HepG2 (cell line): ENCODE measurements around the gene CUL9. TPM values are rescaled to one million over a fixed set of nuclear protein-coding genes. Genes with fewer than 3 reads are reported as not detected.
A peak's percentile ranks its signal among the peaks of the same experiment; 100 is the strongest.

Experiments
- ARID4A ChIP-seq: sonication (generic); formaldehyde crosslinking; IDR thresholded peaks from 2 replicates; pipeline ENCODE4 v1.5.0; 2020; ENCODE audit warnings: mild to moderate bottlenecking, missing genetic modification reagents, borderline replicate concordance
- CERS6 ChIP-seq: sonication (generic); formaldehyde crosslinking; IDR thresholded peaks from 2 replicates; pipeline ENCODE4 v1.5.0; 2020; ENCODE audit warnings: missing genetic modification reagents
- CHD2 ChIP-seq: IDR thresholded peaks from 2 replicates; pipeline ENCODE4 v1.6.1; 2011; ENCODE audit warnings: low read depth, low read length, improper control_type of control experiment
- GATAD1 ChIP-seq: IDR thresholded peaks from 2 replicates; pipeline ENCODE4 v1.6.1; 2016; ENCODE audit warnings: missing genetic modification reagents, missing compliant biosample characterization
- MAFK ChIP-seq, 2 experiments: IDR thresholded peaks in 1 of 2; conservative IDR thresholded peaks in 1 of 2; 2 replicates each; pipeline ENCODE4 v1.6.1; 2011; ENCODE audit warnings: improper control_type of control experiment in 2 of 2, low read length in 2 of 2
- MIXL1 ChIP-seq: IDR thresholded peaks from 2 replicates; pipeline ENCODE4 v1.6.1; 2016
- PHF21A ChIP-seq: sonication (generic); formaldehyde crosslinking; IDR thresholded peaks from 2 replicates; pipeline ENCODE4 v1.5.0; 2020; ENCODE audit warnings: mild to moderate bottlenecking, missing genetic modification reagents
- SAFB2 ChIP-seq: sonication (generic); formaldehyde crosslinking; IDR thresholded peaks from 2 replicates; pipeline ENCODE4 v1.5.1; 2020; ENCODE audit warnings: missing genetic modification reagents, low read depth, mild to moderate bottlenecking, borderline replicate concordance
- SIN3B ChIP-seq: fragments of 150-350 bp; IDR thresholded peaks from 2 replicates; pipeline ENCODE4 v1.6.1; 2014; ENCODE audit warnings: low read length
- ZFP91 ChIP-seq: sonication (generic); formaldehyde crosslinking; IDR thresholded peaks from 2 replicates; pipeline ENCODE4 v1.9.0; 2022; ENCODE audit warnings: missing genetic modification reagents, mild to moderate bottlenecking, borderline replicate concordance
- ZMAT3 ChIP-seq: sonication (generic); formaldehyde crosslinking; conservative IDR thresholded peaks from 2 replicates; pipeline ENCODE4 v1.7.0; 2021; ENCODE audit warnings: missing genetic modification reagents
- ZNF276 ChIP-seq: sonication (generic); formaldehyde crosslinking; IDR thresholded peaks from 2 replicates; pipeline ENCODE4 v1.4.0; 2020; ENCODE audit warnings: mild to moderate bottlenecking, low read depth, missing genetic modification reagents
- ZNF30 ChIP-seq: sonication (generic); formaldehyde crosslinking; IDR thresholded peaks from 2 replicates; pipeline ENCODE4 v1.5.0; 2020; ENCODE audit warnings: mild to moderate bottlenecking, missing genetic modification reagents
- ZNF496 ChIP-seq: sonication (generic); formaldehyde crosslinking; IDR thresholded peaks from 2 replicates; pipeline ENCODE4 v1.8.1; 2023; ENCODE audit warnings: mild to moderate bottlenecking, moderate library complexity, missing genetic modification reagents; ENCODE audit not compliant: insufficient replicate concordance
- ZNF574 ChIP-seq: sonication (generic); formaldehyde crosslinking; IDR thresholded peaks from 2 replicates; pipeline ENCODE4 v1.4.0; 2020; ENCODE audit warnings: missing genetic modification reagents
- ZNF749 ChIP-seq: sonication (generic); formaldehyde crosslinking; IDR thresholded peaks from 2 replicates; pipeline ENCODE4 v1.8.0; 2022; ENCODE audit warnings: mild to moderate bottlenecking, missing genetic modification reagents, moderate library complexity, borderline replicate concordance
- polyA plus RNA-seq, 8 experiments: library from polyadenylated mRNA; depleted of rRNA in 3 of 8; stranded (reverse) in 7 of 8; unstranded in 1 of 8; fragments of >200 nt; fragmentation: Illumina TruSeq in 4 of 8; extraction: Trizol in 4 of 8; gene quantifications; 2 replicates each; pipeline versions ENCODE4 v1.2.1 to v1.2.3, GENCODE V29; 2011 to 2016; ENCODE audit warnings: low read depth in 4 of 8, missing spikeins in 1 of 8, mixed read lengths in 1 of 8; ENCODE audit not compliant: insufficient read depth in 1 of 8
- total RNA-seq, 5 experiments: library from RNA; depleted of rRNA; stranded (reverse); fragments of >200 nt; fragmentation: Illumina TruSeq; extraction: Trizol; gene quantifications; 2 replicates each; pipeline ENCODE4 v1.2.3, GENCODE V29; 2016; ENCODE audit warnings: low read depth in 1 of 5

Gene CUL9
- total and polyA plus RNA-seq, 2 of the 13 experiments (the other 11 are each of a cell fraction or from before 2014, with no cell fraction given) = 11.4 to 13.7 TPM

GRCh38 chr6:43170931-43171706, 10.9 kb upstream of the CUL9 start, which contains the start of gene SRF (continued):
- TF ChIP-seq ZFP91 (CRISPR knock-in tag) (peak; percentile 100), MAFK (conservative IDR thresholded peaks at IDR 0.05 in 1 of 2, IDR thresholded peaks at IDR 0.05 in 1 of 2; ENCODE audit: low read length in 2 of 2) (no peak), CHD2 (peak; percentile 83), ARID4A (CRISPR knock-in tag) (peak; percentile 77; the same call in 1 of the 2 replicates), PHF21A (CRISPR knock-in tag) (peak; percentile 99), ZNF276 (peak; percentile 69; the same call in 1 of the 2 replicates), GATAD1 (CRISPR knock-in tag) (peak; percentile 53; the same call in 1 of the 2 replicates), ZNF496 (CRISPR knock-in tag) (no peak), SIN3B (peak; percentile 12; the same call in 1 of the 2 replicates), MIXL1 (CRISPR knock-in tag) (peak; percentile 49; the same call in 1 of the 2 replicates), ZNF574 (CRISPR knock-in tag) (peak; percentile 81), SAFB2 (CRISPR knock-in tag) (peak; percentile 84), ZMAT3 (CRISPR knock-in tag) (peak; percentile 61; the same call in 1 of the 2 replicates), ZNF30 (CRISPR knock-in tag) (no peak), ZNF749 (CRISPR knock-in tag) (0 out of 2 replicates have a peak, but pooled peaks have one; percentile 66), CERS6 (CRISPR knock-in tag) (0 out of 2 replicates have a peak, but pooled peaks have one; percentile 66)
